ENCODE data around the gene RAB4B.
A peak's percentile ranks its signal among the peaks of the same experiment; 100 is the strongest.

RAB4B gene

GRCh38 chr19:40741527-40742390 lies 36.3 kb upstream of the RAB4B start:
- Histone ChIP-seq H3K4me3 (ENCODE audit: low read depth, low read length) (no peak overlapping the region), H3K9ac (ENCODE audit: low read depth, low read length) (no peak overlapping the region), H3K27me3 (ENCODE audit: control insufficient read depth, insufficient read depth, low read length) (no peaks in the 10 kb centered on the region), H3K36me3 (ENCODE audit: control insufficient read depth, insufficient read depth, low read length) (peaks cover 21% of the 10 kb centered on the region), H3K4me1 (ENCODE audit: control insufficient read depth, insufficient read depth, low read length) (0 out of 2 replicates have a peak, but pooled peaks cover 5% of the 10 kb centered on the region), H3K27ac (ENCODE audit: low read depth, low read length) (no peak overlapping the region), H3K9me3 (ENCODE audit: control insufficient read depth, insufficient read depth, low read length) (no peaks in the 10 kb centered on the region)

DNA sequence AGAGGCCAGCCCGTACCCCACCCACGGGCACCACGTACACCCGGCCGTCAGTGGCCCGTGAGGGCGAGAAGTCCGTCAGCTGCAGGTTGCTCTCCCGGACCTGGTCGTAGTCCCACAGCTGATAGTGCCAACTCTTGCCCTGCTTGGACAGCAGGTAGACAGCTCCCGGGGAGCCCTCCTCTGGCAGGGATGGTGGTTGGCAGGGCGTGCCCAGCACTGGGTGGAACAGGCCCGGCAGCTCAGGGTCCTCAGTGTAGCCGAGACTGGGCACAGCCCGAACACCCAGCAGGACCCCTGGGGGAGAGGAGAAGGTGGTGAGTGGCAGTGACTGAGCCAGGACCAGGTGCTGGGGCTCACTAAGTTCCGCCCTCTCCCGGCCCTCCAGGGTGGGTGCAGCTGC lies 35.6 kb upstream of the RAB4B start:
- H3K27ac ChIP-seq (ENCODE audit: low read depth, low read length), result no peak overlapping the region
- H3K4me1 ChIP-seq (ENCODE audit: control insufficient read depth, insufficient read depth, low read length), result 0 out of 2 replicates have a peak, but pooled peaks cover 5% of the 10 kb centered on the region
- no peaks in the 10 kb centered on the region for H3K9me3 ChIP-seq (ENCODE audit: control insufficient read depth, insufficient read depth, low read length)
- H3K4me3 ChIP-seq (ENCODE audit: low read depth, low read length), result no peak overlapping the region
- H3K9ac ChIP-seq (ENCODE audit: low read depth, low read length), result no peak overlapping the region
- peaks cover 14% of the 10 kb centered on the region for H3K36me3 ChIP-seq (ENCODE audit: control insufficient read depth, insufficient read depth, low read length)
- H3K27me3 ChIP-seq (ENCODE audit: control insufficient read depth, insufficient read depth, low read length), result no peaks in the 10 kb centered on the region

DNA sequence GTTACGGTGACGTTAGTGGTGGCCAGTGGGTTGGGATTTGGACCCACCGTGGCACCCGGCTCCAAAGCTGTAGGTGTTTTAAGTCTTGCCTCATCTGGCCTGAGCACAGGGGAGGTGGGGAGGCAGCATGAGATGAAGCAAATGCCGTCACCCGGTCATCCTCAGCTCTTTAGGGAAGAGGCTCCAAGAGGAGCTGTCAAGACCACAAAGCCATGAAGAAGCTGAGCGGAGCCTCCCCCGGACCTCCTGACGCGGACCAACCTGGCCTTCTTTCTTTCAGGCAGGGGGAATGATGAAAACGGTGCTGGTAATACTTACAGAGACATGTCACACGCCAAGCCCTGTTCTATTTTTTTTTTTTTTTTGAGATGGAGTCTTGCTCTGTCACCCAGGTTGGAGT lies 35.2 kb upstream of the RAB4B start:
- Histone ChIP-seq H3K9ac (ENCODE audit: low read depth, low read length) (no peak overlapping the region), H3K27ac (ENCODE audit: low read depth, low read length) (no peak overlapping the region), H3K4me3 (ENCODE audit: low read depth, low read length) (no peak overlapping the region), H3K27me3 (ENCODE audit: control insufficient read depth, insufficient read depth, low read length) (no peaks in the 10 kb centered on the region), H3K4me1 (ENCODE audit: control insufficient read depth, insufficient read depth, low read length) (0 out of 2 replicates have a peak, but pooled peaks cover 5% of the 10 kb centered on the region), H3K9me3 (ENCODE audit: control insufficient read depth, insufficient read depth, low read length) (no peaks in the 10 kb centered on the region), H3K36me3 (ENCODE audit: control insufficient read depth, insufficient read depth, low read length) (peaks cover 13% of the 10 kb centered on the region)

GRCh38 chr19:40743926-40744325 lies 34.1 kb upstream of the RAB4B start:
- H3K27me3 ChIP-seq (ENCODE audit: control insufficient read depth, insufficient read depth, low read length), result no peaks in the 10 kb centered on the region
- no peak overlapping the region for H3K9ac ChIP-seq (ENCODE audit: low read depth, low read length)
- 0 out of 2 replicates have a peak, but pooled peaks cover 5% of the 10 kb centered on the region for H3K4me1 ChIP-seq (ENCODE audit: control insufficient read depth, insufficient read depth, low read length)
- no peaks in the 10 kb centered on the region for H3K9me3 ChIP-seq (ENCODE audit: control insufficient read depth, insufficient read depth, low read length)
- H3K4me3 ChIP-seq (ENCODE audit: low read depth, low read length), result no peak overlapping the region
- peaks cover 11% of the 10 kb centered on the region for H3K36me3 ChIP-seq (ENCODE audit: control insufficient read depth, insufficient read depth, low read length)
- no peak overlapping the region for H3K27ac ChIP-seq (ENCODE audit: low read depth, low read length)

- Histone ChIP-seq H3K4me3 (ENCODE audit: low read depth, low read length) (no peak overlapping the region), H3K27me3 (ENCODE audit: control insufficient read depth, insufficient read depth, low read length) (no peaks in the 10 kb centered on the region), H3K27ac (ENCODE audit: low read depth, low read length) (peak overlapping the region; percentile 37), H3K36me3 (ENCODE audit: control insufficient read depth, insufficient read depth, low read length) (peaks cover 10% of the 10 kb centered on the region), H3K9me3 (ENCODE audit: control insufficient read depth, insufficient read depth, low read length) (no peaks in the 10 kb centered on the region), H3K4me1 (ENCODE audit: control insufficient read depth, insufficient read depth, low read length) (peaks cover 7% of the 10 kb centered on the region), H3K9ac (ENCODE audit: low read depth, low read length) (no peak overlapping the region)
These were observed 33.3 kb upstream of the RAB4B start for GRCh38 chr19:40744554-40745401.

GRCh38 chr19:40745402-40745780 lies 32.7 kb upstream of the RAB4B start:
- Histone ChIP-seq H3K4me3 (ENCODE audit: low read depth, low read length) (no peak overlapping the region), H3K4me1 (ENCODE audit: control insufficient read depth, insufficient read depth, low read length) (peaks cover 10% of the 10 kb centered on the region), H3K27me3 (ENCODE audit: control insufficient read depth, insufficient read depth, low read length) (no peaks in the 10 kb centered on the region), H3K36me3 (ENCODE audit: control insufficient read depth, insufficient read depth, low read length) (peaks cover 10% of the 10 kb centered on the region), H3K27ac (ENCODE audit: low read depth, low read length) (peak overlapping the region; percentile 37), H3K9me3 (ENCODE audit: control insufficient read depth, insufficient read depth, low read length) (no peaks in the 10 kb centered on the region), H3K9ac (ENCODE audit: low read depth, low read length) (no peak overlapping the region)

- Histone ChIP-seq H3K4me3 (ENCODE audit: low read depth, low read length) (no peak overlapping the region), H3K9me3 (ENCODE audit: control insufficient read depth, insufficient read depth, low read length) (no peaks in the 10 kb centered on the region), H3K27ac (ENCODE audit: low read depth, low read length) (no peak overlapping the region), H3K4me1 (ENCODE audit: control insufficient read depth, insufficient read depth, low read length) (peaks cover 10% of the 10 kb centered on the region), H3K27me3 (ENCODE audit: control insufficient read depth, insufficient read depth, low read length) (no peaks in the 10 kb centered on the region), H3K9ac (ENCODE audit: low read depth, low read length) (no peak overlapping the region), H3K36me3 (ENCODE audit: control insufficient read depth, insufficient read depth, low read length) (peaks cover 4% of the 10 kb centered on the region; the same call in 1 of the 2 replicates)
These were observed 30.5 kb upstream of the RAB4B start for GRCh38 chr19:40747536-40747935.

GRCh38 chr19:40750058-40750873 lies 27.8 kb upstream of the RAB4B start, which contains the start of gene ACTMAP:
TSS of gene ACTMAP (minus strand) at chr19:40750477. CDS start at chr19:40749803, 674 bp downstream.
- H3K9ac ChIP-seq (ENCODE audit: low read depth, low read length), result peak within 1 kb of the TSS; percentile 98
- H3K4me1 ChIP-seq (ENCODE audit: control insufficient read depth, insufficient read depth, low read length), result peaks cover 9% of the 10 kb centered on the region
- H3K27me3 ChIP-seq (ENCODE audit: control insufficient read depth, insufficient read depth, low read length), result no peaks in the 10 kb centered on the region
- peaks cover 22% of the 10 kb centered on the region for H3K36me3 ChIP-seq (ENCODE audit: control insufficient read depth, insufficient read depth, low read length)
- H3K9me3 ChIP-seq (ENCODE audit: control insufficient read depth, insufficient read depth, low read length), result no peaks in the 10 kb centered on the region
- peak within 1 kb of the TSS; percentile 100 for H3K27ac ChIP-seq (ENCODE audit: low read depth, low read length)
- peak within 1 kb of the TSS; percentile 99 for H3K4me3 ChIP-seq (ENCODE audit: low read depth, low read length)

- H3K9ac ChIP-seq (ENCODE audit: low read depth, low read length), result peak within 1 kb of the TSS; percentile 98
- peaks cover 9% of the 10 kb centered on the region for H3K4me1 ChIP-seq (ENCODE audit: control insufficient read depth, insufficient read depth, low read length)
- peaks cover 29% of the 10 kb centered on the region for H3K36me3 ChIP-seq (ENCODE audit: control insufficient read depth, insufficient read depth, low read length)
- H3K27me3 ChIP-seq (ENCODE audit: control insufficient read depth, insufficient read depth, low read length), result no peaks in the 10 kb centered on the region
- no peaks in the 10 kb centered on the region for H3K9me3 ChIP-seq (ENCODE audit: control insufficient read depth, insufficient read depth, low read length)
- peak within 1 kb of the TSS; percentile 100 for H3K27ac ChIP-seq (ENCODE audit: low read depth, low read length)
- peak within 1 kb of the TSS; percentile 99 for H3K4me3 ChIP-seq (ENCODE audit: low read depth, low read length)
These were observed 27.0 kb upstream of the RAB4B start, which contains the start of gene SNRPA for GRCh38 chr19:40750874-40751537. TSS of gene SNRPA (plus strand) at chr19:40751203. CDS start at chr19:40751409, 206 bp downstream.

GRCh38 chr19:40752257-40752781 lies 25.7 kb upstream of the RAB4B start:
- H3K27ac ChIP-seq (ENCODE audit: low read depth, low read length), result no peak overlapping the region
- peaks cover 43% of the 10 kb centered on the region for H3K36me3 ChIP-seq (ENCODE audit: control insufficient read depth, insufficient read depth, low read length)
- H3K4me1 ChIP-seq (ENCODE audit: control insufficient read depth, insufficient read depth, low read length), result peaks cover 9% of the 10 kb centered on the region
- H3K4me3 ChIP-seq (ENCODE audit: low read depth, low read length), result peak overlapping the region; percentile 99
- H3K27me3 ChIP-seq (ENCODE audit: control insufficient read depth, insufficient read depth, low read length), result no peaks in the 10 kb centered on the region
- H3K9ac ChIP-seq (ENCODE audit: low read depth, low read length), result peak overlapping the region; percentile 98
- H3K9me3 ChIP-seq (ENCODE audit: control insufficient read depth, insufficient read depth, low read length), result no peaks in the 10 kb centered on the region

All from HUES48 (cell line).